Fibroblast of villous mesenchyme (primary cell): Measurements from ENCODE around the gene CARD19. TPM values are rescaled to one million over a fixed set of nuclear protein-coding genes. Genes with fewer than 3 reads are reported as not detected.

Source experiments
- DNase-seq: peaks from one replicate; pipeline ENCODE4 v3.0.0-alpha.2; 2010; ENCODE audit warnings: low read depth
- H3K4me3 ChIP-seq: 2 replicates; pipeline ENCODE4 v1.5.1; 2011; ENCODE audit warnings: low read depth, mild to moderate bottlenecking, low read length
- total RNA-seq: library from RNA; depleted of rRNA; stranded (reverse); fragments of >200 nt; gene quantifications from 2 replicates; pipeline ENCODE4 v1.2.3, GENCODE V29; 2012
- TF ChIP-seq, protein P1 (sequence below): IDR thresholded peaks from 2 replicates; pipeline ENCODE4 v1.5.1; 2012; ENCODE audit warnings: low read depth, mild to moderate bottlenecking, low read length; ENCODE audit not compliant: insufficient read depth

The CARD19 gene, protein sequence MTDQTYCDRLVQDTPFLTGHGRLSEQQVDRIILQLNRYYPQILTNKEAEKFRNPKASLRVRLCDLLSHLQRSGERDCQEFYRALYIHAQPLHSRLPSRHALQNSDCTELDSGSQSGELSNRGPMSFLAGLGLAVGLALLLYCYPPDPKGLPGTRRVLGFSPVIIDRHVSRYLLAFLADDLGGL
- 35.8 and 45.1 TPM in 2 replicates for total RNA-seq

DNA sequence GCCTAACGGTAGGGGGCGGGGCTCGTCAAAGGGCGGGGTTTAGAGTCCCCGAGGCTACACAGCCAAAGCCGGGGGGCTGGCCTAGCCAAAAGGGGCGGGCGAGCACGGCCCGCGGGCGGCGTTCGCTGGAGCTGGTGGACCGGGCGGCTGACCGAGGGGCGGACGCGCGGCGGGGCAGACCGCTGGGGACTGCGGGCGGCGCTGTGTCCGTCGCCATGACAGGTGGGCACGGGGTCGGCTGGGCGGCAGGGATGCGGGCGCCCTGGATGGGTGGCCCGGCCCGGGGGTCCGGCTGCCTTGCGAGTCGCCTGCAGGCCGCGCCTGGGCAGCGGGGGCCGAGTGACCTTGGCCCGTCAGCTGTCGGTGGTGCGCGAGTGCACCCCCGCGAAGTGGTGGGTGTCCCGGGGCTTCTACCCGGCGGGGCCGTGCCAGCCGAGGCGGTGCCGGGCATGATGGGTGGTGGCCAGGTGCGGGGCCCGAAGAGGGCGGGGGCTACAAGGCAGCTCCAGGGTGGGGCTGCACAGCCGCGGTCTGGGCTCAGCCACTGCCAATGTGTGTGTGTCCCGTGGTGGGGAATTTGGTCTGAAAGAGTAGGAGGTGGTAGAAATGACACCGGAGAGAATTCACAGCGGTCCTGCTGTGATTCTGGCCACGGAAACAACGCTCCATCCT is at the start of gene CARD19:
CARD19 (plus strand) TSS at position 87 of the 672 bp plus-strand sequence; CDS start at position 216, 129 bp downstream.
- DNase-seq = peak; percentile 45
- H3K4me3 ChIP-seq = peak within 1 kb of the TSS; percentile 81
- TF ChIP-seq, protein P1, sequence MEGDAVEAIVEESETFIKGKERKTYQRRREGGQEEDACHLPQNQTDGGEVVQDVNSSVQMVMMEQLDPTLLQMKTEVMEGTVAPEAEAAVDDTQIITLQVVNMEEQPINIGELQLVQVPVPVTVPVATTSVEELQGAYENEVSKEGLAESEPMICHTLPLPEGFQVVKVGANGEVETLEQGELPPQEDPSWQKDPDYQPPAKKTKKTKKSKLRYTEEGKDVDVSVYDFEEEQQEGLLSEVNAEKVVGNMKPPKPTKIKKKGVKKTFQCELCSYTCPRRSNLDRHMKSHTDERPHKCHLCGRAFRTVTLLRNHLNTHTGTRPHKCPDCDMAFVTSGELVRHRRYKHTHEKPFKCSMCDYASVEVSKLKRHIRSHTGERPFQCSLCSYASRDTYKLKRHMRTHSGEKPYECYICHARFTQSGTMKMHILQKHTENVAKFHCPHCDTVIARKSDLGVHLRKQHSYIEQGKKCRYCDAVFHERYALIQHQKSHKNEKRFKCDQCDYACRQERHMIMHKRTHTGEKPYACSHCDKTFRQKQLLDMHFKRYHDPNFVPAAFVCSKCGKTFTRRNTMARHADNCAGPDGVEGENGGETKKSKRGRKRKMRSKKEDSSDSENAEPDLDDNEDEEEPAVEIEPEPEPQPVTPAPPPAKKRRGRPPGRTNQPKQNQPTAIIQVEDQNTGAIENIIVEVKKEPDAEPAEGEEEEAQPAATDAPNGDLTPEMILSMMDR = no peak

DNA sequence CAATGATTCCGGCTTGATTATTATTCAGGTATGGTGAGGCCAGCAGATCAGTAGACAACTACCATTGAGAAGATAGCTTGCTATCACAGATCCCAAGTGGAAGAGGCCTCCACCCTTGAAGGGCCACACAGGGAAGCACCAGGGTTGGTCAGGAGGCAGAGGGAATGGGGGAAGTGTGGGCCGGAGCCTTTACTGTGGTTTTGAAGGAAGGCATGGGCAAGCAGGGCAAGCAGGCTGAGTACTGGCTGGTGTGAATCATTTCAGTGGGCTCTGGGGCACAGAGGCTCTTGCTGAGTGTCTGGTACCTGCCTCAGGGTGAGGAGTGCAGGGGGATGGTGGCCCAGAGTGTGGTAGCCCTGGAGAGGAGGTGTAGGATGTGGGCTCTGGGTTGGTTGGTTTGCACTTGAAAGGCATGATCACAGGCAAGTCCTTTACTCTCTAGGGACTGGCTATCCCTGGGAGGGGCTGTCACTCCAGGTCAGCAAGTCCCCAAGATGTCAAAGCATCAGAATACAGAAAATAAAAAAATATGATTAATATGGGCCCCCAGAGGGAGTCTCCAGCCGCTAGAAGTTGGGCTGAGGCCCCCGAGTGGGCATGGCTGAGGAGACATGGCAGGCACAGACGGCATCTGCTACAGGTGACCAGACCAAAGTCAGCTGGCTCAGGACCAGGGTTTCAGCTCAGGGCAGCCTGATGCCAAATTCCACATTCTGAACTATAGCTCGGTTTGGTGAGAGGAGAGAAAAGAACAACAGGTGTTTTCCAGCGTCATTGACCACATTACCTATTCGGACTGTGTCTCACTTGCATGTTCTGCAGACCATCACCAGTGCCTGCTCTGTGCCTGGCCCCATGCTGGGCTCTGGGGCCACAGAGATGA is 47.2 kb upstream of the CARD19 start:
- TF ChIP-seq, protein P1 = no peak
- no peak overlapping the region for H3K4me3 ChIP-seq
- DNase-seq = no peak

DNA sequence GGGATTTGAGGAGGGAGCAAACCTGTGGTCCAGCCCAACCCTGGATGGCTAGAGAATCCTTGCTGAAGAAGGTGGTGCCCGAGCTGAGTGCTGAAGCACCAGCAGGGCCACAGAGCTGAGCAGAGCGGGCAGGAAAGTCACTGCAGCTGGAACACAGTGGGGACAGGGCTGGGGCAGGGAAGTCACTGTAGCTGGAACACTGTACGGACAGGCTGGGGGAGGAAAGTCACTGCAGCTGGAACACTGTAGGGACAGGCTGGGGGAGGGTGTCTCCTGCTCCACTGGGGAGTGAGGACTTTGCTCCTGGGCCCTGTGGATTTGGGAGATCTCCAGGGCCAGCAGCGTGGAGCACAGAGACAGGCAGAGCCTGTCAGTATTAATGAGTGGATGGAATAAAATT is 46.5 kb upstream of the CARD19 start:
- TF ChIP-seq, protein P1 = no peak
- no peak overlapping the region for H3K4me3 ChIP-seq
- no peak for DNase-seq

DNA sequence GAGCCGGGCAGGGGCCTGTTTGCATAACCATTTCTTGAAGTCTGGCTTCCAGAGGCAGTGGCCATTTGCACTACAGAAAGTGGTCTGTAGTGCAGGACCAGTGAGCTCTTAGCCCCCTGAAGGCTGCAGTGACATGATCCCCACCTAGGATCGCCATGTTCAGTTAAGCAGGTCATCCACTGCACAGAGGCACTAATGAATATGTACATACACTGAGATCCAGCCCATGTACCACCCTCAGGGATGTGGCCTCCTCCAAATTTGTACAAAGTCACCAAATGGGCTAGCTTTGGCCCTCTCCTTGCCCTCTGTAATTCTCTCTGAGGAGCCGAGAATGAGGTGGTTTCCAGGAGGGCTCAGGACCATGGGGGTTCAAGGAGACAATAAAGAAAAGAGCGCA is 45.8 kb upstream of the CARD19 start:
- TF ChIP-seq, protein P1 = no peak
- no peak for DNase-seq

DNA sequence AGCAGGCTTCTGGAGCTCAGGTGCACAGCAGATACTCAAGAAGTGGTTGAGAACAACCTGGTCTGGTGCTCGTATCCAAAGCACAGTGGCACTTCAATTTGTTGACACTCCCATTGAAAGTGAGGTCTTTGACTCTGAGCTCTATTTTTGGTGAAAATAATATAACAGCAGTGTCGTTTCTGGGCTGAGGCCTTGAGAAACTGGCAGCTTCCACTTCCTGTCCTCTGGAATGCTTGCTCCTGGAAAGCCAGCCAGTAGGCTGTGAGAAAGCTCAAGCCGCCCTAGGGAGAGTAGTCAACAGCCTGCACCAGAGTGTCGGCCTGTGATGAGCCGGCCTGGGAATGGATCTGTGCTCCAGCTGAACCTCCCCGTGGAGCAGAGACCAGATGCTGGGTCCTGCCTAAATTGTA is 44.3 kb upstream of the CARD19 start:
- TF ChIP-seq, protein P1 = no peak
- H3K4me3 ChIP-seq = no peak overlapping the region
- DNase-seq = peak; percentile 38

More for the DNA sequence above, 45.8 kb upstream of the CARD19 start:
- no peak overlapping the region for H3K4me3 ChIP-seq

DNA sequence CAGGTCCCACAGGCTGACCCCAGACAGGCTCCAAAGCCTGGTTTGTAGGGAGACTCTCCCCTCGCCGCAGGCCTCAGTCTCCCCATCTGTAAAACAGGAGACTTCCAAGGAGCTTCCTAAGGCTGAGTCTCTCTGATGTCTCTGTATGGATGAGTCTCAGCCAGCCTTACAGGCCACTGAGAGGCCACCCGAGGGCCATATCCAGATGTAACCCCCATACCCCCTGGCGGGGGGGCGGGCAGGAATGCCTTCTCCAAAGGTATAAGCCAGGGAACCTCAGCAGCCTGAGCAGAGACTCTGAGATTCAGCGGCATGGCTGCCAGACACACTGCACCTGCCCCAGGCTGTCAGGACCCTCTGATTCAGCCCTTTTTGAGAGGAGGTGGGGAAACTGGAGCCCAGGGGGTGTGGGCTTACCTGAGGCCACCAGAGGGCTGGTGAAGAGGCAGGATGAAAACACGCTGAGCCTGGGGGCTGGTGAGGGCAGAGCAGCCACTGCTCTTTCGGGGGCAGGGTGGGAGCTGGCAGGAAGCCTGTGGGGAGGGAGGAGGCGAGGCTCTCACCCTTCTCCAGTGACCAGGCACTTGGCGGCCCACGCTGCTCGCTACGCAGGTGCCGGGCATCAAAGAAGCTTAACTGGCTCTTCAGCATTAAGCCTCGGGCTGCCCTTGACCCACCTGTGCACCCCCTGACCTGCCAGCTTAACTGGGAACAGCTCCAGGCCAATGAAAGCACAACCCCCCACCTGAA is 43.1 kb upstream of the CARD19 start:
- no peak for DNase-seq
- TF ChIP-seq, protein P1 = no peak
- H3K4me3 ChIP-seq = no peak overlapping the region
